ENCODE data around the gene CUL5. TPM values are rescaled to one million over a fixed set of nuclear protein-coding genes. Genes with fewer than 3 reads are reported as not detected.

Gene CUL5
- polyA plus RNA-seq, 1 of the 3 experiments (the other 2 are of a cell fraction) = 8.0 TPM

DNA sequence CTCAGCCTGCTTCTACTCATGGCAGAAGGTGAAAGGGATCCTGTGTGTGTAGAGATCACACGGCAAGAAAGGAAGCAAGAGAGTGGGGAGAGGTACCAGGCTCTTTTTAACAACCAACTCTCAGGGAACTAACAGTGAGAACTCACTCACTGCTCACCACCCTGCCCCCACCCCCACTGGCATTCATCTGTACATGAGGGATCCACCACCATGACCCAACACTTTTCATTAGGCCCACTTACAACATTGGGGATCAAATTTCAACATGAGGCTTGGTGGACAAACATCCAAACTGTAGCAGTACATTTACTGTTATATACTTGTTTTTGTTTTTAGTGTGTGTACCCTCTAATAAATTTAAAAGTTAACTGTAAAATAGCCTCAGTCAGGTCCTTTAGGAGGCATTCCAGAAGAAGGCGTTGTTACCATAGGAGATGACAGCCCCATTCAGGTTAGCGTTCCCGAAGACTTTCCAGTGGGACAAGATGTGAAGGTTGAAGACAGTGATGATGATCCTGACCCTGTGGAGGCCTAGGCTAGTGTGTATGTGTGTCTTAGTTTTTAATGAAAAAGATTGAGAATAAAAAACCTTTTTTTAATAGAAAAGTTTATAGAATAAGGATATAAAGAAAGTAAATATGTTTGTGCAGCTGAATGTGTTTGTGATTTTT, 11.3 kb downstream of the CUL5 start:
- POLR2A ChIA-PET = no interaction called here
- Histone ChIP-seq H3K79me2 (ENCODE audit: insufficient read depth) (peaks cover 99% of the 10 kb centered on the region), H4K20me1 (ENCODE audit: insufficient read depth) (peaks cover 84% of the 10 kb centered on the region), H3K9ac (no peak overlapping the region), H3K36me3 (replicated peaks in 1 of 2; ENCODE audit: control insufficient read depth in 1 of 2, insufficient read depth in 2 of 2, low read length in 1 of 2) (peaks cover 0 to 4% of the 10 kb centered on the region in 2 experiments), H3K4me2 (no peak overlapping the region), H3K4me3 (ENCODE audit: low read depth in 2 of 2, low read length in 1 of 2) (no peak overlapping the region), H3K27ac (ENCODE audit: low read depth in 2 of 2, low read length in 1 of 2) (no peak overlapping the region), H3K9me2 (no peaks in the 10 kb centered on the region), H2AFZ (ENCODE audit: low read depth) (no peak overlapping the region), H3K27me3 (ENCODE audit: insufficient read depth) (no peaks in the 10 kb centered on the region), H3K4me1 (ENCODE audit: control insufficient read depth in 1 of 2, insufficient read depth in 2 of 2, low read depth in 1 of 2, low read length in 1 of 2) (peaks cover 0 to 6% of the 10 kb centered on the region in 2 experiments; a peak in 2 of 4 replicates), H3F3A (replicated peaks; ENCODE audit: insufficient read depth) (no peaks in the 10 kb centered on the region), H3K9me3 (no peaks in the 10 kb centered on the region)
- CTCF ChIA-PET = interaction anchor here (1.0 kb wide), 1 partner anchor 11 kb away, joined by 6 read pairs; the partner anchor contains the start of gene CUL5
- WGBS (ENCODE audit: low lambda C conversion rate) = 96% methylated on average over 4 of the region's 4 CpGs
- DNase-seq = no peak
- TF ChIP-seq ELF1 (IDR thresholded peaks at IDR 0.05) (no peak), GABPA (IDR thresholded peaks at IDR 0.05; ENCODE audit: low read depth) (no peak), YY1 (IDR thresholded peaks at IDR 0.05; ENCODE audit: low read depth) (no peak), EP300 (IDR thresholded peaks at IDR 0.05; ENCODE audit: borderline replicate concordance in 1 of 2, low read depth in 1 of 2, low read length in 1 of 2) (no peak), TCF12 (IDR thresholded peaks at IDR 0.05) (no peak), RCOR1 (IDR thresholded peaks at IDR 0.05; ENCODE audit: low read length) (no peak), RFX5 (IDR thresholded peaks at IDR 0.05; ENCODE audit: low read length) (no peak), SMC3 (IDR thresholded peaks at IDR 0.05; ENCODE audit: low read depth, low read length) (no peak), CHD2 (IDR thresholded peaks at IDR 0.05; ENCODE audit: low read length, partially characterized antibody) (no peak), GATA2 (CRISPR knock-in tag; IDR thresholded peaks at IDR 0.05) (no peak), RXRA (IDR thresholded peaks at IDR 0.05; ENCODE audit: borderline replicate concordance, low read depth) (no peak), SIN3A (IDR thresholded peaks at IDR 0.05; ENCODE audit: borderline replicate concordance, low read depth, low read length) (no peak), NRF1 (IDR thresholded peaks at IDR 0.05; ENCODE audit: low read depth, low read length) (no peak), TAF1 (IDR thresholded peaks at IDR 0.05; ENCODE audit: borderline replicate concordance, low read depth, low read length) (no peak)
- TF ChIP-seq, protein P1, sequence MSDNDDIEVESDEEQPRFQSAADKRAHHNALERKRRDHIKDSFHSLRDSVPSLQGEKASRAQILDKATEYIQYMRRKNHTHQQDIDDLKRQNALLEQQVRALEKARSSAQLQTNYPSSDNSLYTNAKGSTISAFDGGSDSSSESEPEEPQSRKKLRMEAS (IDR thresholded peaks at IDR 0.05; ENCODE audit: low read depth) = no peak
- TF ChIP-seq, protein P2, sequence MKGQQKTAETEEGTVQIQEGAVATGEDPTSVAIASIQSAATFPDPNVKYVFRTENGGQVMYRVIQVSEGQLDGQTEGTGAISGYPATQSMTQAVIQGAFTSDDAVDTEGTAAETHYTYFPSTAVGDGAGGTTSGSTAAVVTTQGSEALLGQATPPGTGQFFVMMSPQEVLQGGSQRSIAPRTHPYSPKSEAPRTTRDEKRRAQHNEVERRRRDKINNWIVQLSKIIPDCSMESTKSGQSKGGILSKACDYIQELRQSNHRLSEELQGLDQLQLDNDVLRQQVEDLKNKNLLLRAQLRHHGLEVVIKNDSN (IDR thresholded peaks at IDR 0.05; ENCODE audit: borderline replicate concordance, low read depth) = no peak
- TF ChIP-seq, protein P3, sequence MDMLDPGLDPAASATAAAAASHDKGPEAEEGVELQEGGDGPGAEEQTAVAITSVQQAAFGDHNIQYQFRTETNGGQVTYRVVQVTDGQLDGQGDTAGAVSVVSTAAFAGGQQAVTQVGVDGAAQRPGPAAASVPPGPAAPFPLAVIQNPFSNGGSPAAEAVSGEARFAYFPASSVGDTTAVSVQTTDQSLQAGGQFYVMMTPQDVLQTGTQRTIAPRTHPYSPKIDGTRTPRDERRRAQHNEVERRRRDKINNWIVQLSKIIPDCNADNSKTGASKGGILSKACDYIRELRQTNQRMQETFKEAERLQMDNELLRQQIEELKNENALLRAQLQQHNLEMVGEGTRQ (IDR thresholded peaks at IDR 0.05; ENCODE audit: borderline replicate concordance, low read depth, low read length) = no peak
- TF ChIP-seq, protein P4, sequence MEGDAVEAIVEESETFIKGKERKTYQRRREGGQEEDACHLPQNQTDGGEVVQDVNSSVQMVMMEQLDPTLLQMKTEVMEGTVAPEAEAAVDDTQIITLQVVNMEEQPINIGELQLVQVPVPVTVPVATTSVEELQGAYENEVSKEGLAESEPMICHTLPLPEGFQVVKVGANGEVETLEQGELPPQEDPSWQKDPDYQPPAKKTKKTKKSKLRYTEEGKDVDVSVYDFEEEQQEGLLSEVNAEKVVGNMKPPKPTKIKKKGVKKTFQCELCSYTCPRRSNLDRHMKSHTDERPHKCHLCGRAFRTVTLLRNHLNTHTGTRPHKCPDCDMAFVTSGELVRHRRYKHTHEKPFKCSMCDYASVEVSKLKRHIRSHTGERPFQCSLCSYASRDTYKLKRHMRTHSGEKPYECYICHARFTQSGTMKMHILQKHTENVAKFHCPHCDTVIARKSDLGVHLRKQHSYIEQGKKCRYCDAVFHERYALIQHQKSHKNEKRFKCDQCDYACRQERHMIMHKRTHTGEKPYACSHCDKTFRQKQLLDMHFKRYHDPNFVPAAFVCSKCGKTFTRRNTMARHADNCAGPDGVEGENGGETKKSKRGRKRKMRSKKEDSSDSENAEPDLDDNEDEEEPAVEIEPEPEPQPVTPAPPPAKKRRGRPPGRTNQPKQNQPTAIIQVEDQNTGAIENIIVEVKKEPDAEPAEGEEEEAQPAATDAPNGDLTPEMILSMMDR (IDR thresholded peaks at IDR 0.05) = no peak
- TF ChIP-seq, protein P5, sequence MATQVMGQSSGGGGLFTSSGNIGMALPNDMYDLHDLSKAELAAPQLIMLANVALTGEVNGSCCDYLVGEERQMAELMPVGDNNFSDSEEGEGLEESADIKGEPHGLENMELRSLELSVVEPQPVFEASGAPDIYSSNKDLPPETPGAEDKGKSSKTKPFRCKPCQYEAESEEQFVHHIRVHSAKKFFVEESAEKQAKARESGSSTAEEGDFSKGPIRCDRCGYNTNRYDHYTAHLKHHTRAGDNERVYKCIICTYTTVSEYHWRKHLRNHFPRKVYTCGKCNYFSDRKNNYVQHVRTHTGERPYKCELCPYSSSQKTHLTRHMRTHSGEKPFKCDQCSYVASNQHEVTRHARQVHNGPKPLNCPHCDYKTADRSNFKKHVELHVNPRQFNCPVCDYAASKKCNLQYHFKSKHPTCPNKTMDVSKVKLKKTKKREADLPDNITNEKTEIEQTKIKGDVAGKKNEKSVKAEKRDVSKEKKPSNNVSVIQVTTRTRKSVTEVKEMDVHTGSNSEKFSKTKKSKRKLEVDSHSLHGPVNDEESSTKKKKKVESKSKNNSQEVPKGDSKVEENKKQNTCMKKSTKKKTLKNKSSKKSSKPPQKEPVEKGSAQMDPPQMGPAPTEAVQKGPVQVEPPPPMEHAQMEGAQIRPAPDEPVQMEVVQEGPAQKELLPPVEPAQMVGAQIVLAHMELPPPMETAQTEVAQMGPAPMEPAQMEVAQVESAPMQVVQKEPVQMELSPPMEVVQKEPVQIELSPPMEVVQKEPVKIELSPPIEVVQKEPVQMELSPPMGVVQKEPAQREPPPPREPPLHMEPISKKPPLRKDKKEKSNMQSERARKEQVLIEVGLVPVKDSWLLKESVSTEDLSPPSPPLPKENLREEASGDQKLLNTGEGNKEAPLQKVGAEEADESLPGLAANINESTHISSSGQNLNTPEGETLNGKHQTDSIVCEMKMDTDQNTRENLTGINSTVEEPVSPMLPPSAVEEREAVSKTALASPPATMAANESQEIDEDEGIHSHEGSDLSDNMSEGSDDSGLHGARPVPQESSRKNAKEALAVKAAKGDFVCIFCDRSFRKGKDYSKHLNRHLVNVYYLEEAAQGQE (IDR thresholded peaks at IDR 0.05; ENCODE audit: low read depth, low read length) = no peak
- TF ChIP-seq, protein P6, sequence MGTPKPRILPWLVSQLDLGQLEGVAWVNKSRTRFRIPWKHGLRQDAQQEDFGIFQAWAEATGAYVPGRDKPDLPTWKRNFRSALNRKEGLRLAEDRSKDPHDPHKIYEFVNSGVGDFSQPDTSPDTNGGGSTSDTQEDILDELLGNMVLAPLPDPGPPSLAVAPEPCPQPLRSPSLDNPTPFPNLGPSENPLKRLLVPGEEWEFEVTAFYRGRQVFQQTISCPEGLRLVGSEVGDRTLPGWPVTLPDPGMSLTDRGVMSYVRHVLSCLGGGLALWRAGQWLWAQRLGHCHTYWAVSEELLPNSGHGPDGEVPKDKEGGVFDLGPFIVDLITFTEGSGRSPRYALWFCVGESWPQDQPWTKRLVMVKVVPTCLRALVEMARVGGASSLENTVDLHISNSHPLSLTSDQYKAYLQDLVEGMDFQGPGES (IDR thresholded peaks at IDR 0.05; ENCODE audit: low read depth, low read length) = no peak
